HEK293 (cell line): Measurements from ENCODE around the gene GMPPB.

Source experiments
- CTCF ChIP-seq: fragments of 450-650 bp; formaldehyde crosslinking; IDR thresholded peaks from 2 replicates; pipeline ENCODE4 v1.5.1; 2016; ENCODE audit warnings: missing biosample characterization, missing genetic modification characterization
- ZNF311 ChIP-seq: fragments of 450-650 bp; formaldehyde crosslinking; IDR thresholded peaks from 2 replicates; pipeline ENCODE4 v1.5.1; 2017; ENCODE audit warnings: missing biosample characterization, missing genetic modification characterization, borderline replicate concordance

GRCh38 chr3:49717211-49717958 is 6.4 kb downstream of the GMPPB start:
- TF ChIP-seq ZNF311 (tag by site-specific recombination): no peak
- TF ChIP-seq CTCF (tag by site-specific recombination): no peak
